Smooth muscle cell (in vitro differentiated cells): ENCODE measurements around the gene DBN1. TPM values are rescaled to one million over a fixed set of nuclear protein-coding genes. Genes with fewer than 3 reads are reported as not detected.

Experiments used
- DNase-seq: peaks from one replicate; lab custom pipeline; 2025; ENCODE audit not compliant: unreplicated experiment; lab: John Stamatoyannopoulos, UW
- H2AFZ ChIP-seq: fragments of 200-600 bp; sonication (generic); 2 replicates; pipeline ENCODE4 v1.6.0; 2016; ENCODE audit warnings: antibody characterized with exemption, low read depth, mild to moderate bottlenecking
- H3F3A ChIP-seq: fragments of 200-600 bp; sonication (generic); 2 replicates; pipeline ENCODE4 v1.6.0; 2017; ENCODE audit warnings: antibody characterized with exemption, low read depth
- H3K27ac ChIP-seq: fragments of 200-600 bp; sonication (generic); 2 replicates; pipeline ENCODE4 v1.5.1; 2016; ENCODE audit warnings: low read depth, mild to moderate bottlenecking
- H3K27me3 ChIP-seq: fragments of 200-600 bp; sonication (generic); 2 replicates; pipeline ENCODE4 v1.6.1; 2016; ENCODE audit warnings: low read depth, mild to moderate bottlenecking
- H3K36me3 ChIP-seq: fragments of 200-600 bp; sonication (generic); 2 replicates; pipeline ENCODE4 v1.5.1; 2016; ENCODE audit warnings: low read depth
- H3K4me1 ChIP-seq: fragments of 200-600 bp; sonication (generic); 2 replicates; pipeline ENCODE4 v1.5.1; 2016; ENCODE audit warnings: low read depth
- H3K4me2 ChIP-seq: fragments of 200-600 bp; sonication (generic); 2 replicates; pipeline ENCODE4 v1.6.0; 2016; ENCODE audit warnings: mild to moderate bottlenecking
- H3K4me3 ChIP-seq: fragments of 200-600 bp; sonication (generic); 2 replicates; pipeline ENCODE4 v1.5.1; 2016; ENCODE audit warnings: mild to moderate bottlenecking
- H3K79me2 ChIP-seq: fragments of 200-600 bp; sonication (generic); 2 replicates; pipeline ENCODE4 v1.6.0; 2016; ENCODE audit warnings: low read depth, mild to moderate bottlenecking
- H3K9ac ChIP-seq: fragments of 200-600 bp; sonication (generic); 2 replicates; pipeline ENCODE4 v1.6.0; 2016; ENCODE audit warnings: low read depth
- H3K9me3 ChIP-seq: fragments of 200-600 bp; sonication (generic); replicated peaks from 2 replicates; pipeline ENCODE4 v1.5.1; 2016; ENCODE audit warnings: low read depth
- H4K20me1 ChIP-seq: fragments of 200-600 bp; sonication (generic); 2 replicates; pipeline ENCODE4 v1.6.0; 2016; ENCODE audit warnings: low read depth
- CTCF ChIP-seq: fragments of 200-600 bp; sonication (generic); IDR thresholded peaks from 2 replicates; pipeline ENCODE4 v1.5.1; 2017; ENCODE audit warnings: borderline replicate concordance, mild to moderate bottlenecking, antibody characterized with exemption; ENCODE audit not compliant: insufficient read depth, poor library complexity, severe bottlenecking
- WGBS: methylation state at CpG from one replicate; pipeline ENCODE4 v1.1.7; 2016; ENCODE audit warnings: low lambda C conversion rate; 5-methylcytosine and 5-hydroxymethylcytosine counted together
- polyA plus RNA-seq: library from polyadenylated mRNA; unstranded; fragments of >200 nt; fragmentation: Nextera tagmentation; extraction: Ambion mirVana; gene quantifications from 2 replicates; pipeline ENCODE4 v1.2.1, GENCODE V29; 2016
- total RNA-seq: library from RNA; depleted of rRNA; stranded (reverse); fragments of >200 nt; gene quantifications from 2 replicates; pipeline ENCODE4 v1.2.3, GENCODE V29; 2014

The DBN1 gene
- total and polyA plus RNA-seq, 2 experiments from 2014 or later: 116 to 202 TPM

GRCh38 chr5:177511796-177512675 is 38.6 kb upstream of the DBN1 start:
- no peak overlapping the region for H3K4me3 ChIP-seq
- H3K9ac ChIP-seq: no peak overlapping the region
- TF ChIP-seq CTCF: no peak
- H3K36me3 ChIP-seq: no peaks in the 10 kb centered on the region
- H3K9me3 ChIP-seq: no peaks in the 10 kb centered on the region
- H3K4me1 ChIP-seq: peaks cover 7% of the 10 kb centered on the region
- no peaks in the 10 kb centered on the region for H4K20me1 ChIP-seq
- no peak overlapping the region for H3K4me2 ChIP-seq
- H3K27ac ChIP-seq: no peak overlapping the region
- H3F3A ChIP-seq: no peaks in the 10 kb centered on the region
- 98% methylated on average over 31 of the region's 34 CpGs for WGBS
- H3K27me3 ChIP-seq: no peaks in the 10 kb centered on the region
- no peak for DNase-seq
- no peak overlapping the region for H2AFZ ChIP-seq
- peaks cover 20% of the 10 kb centered on the region for H3K79me2 ChIP-seq

GRCh38 chr5:177511181-177511580 is 37.7 kb upstream of the DBN1 start:
- H3K9me3 ChIP-seq: no peaks in the 10 kb centered on the region
- H3F3A ChIP-seq: no peaks in the 10 kb centered on the region
- 100% methylated on average over 5 of the region's 5 CpGs for whole genome bisulfite sequencing
- H4K20me1 ChIP-seq: no peaks in the 10 kb centered on the region
- H2AFZ ChIP-seq: no peak overlapping the region
- peaks cover 16% of the 10 kb centered on the region for H3K79me2 ChIP-seq
- no peak overlapping the region for H3K27ac ChIP-seq
- DNase-seq: no peak
- no peak overlapping the region for H3K9ac ChIP-seq
- peaks cover 7% of the 10 kb centered on the region for H3K4me1 ChIP-seq
- H3K4me3 ChIP-seq: no peak overlapping the region
- TF ChIP-seq CTCF: no peak
- no peaks in the 10 kb centered on the region for H3K27me3 ChIP-seq
- no peaks in the 10 kb centered on the region for H3K36me3 ChIP-seq
- no peak overlapping the region for H3K4me2 ChIP-seq

GRCh38 chr5:177510567-177511053 is 37.2 kb upstream of the DBN1 start:
- no peak overlapping the region for H3K4me2 ChIP-seq
- H3K4me1 ChIP-seq: peaks cover 1% of the 10 kb centered on the region
- no peak for TF ChIP-seq CTCF
- peaks cover 10% of the 10 kb centered on the region for H3K79me2 ChIP-seq
- no peak overlapping the region for H2AFZ ChIP-seq
- H3K9me3 ChIP-seq: no peaks in the 10 kb centered on the region
- no peaks in the 10 kb centered on the region for H3F3A ChIP-seq
- WGBS: 95% methylated on average over 15 of the region's 15 CpGs
- no peaks in the 10 kb centered on the region for H3K27me3 ChIP-seq
- H3K27ac ChIP-seq: no peak overlapping the region
- no peak for DNase-seq
- H3K36me3 ChIP-seq: no peaks in the 10 kb centered on the region
- no peaks in the 10 kb centered on the region for H4K20me1 ChIP-seq
- no peak overlapping the region for H3K9ac ChIP-seq
- no peak overlapping the region for H3K4me3 ChIP-seq
